ENCODE results near the gene ZDHHC12.
A peak's percentile ranks its signal among the peaks of the same experiment; 100 is the strongest.

The ZDHHC12 gene

DNA sequence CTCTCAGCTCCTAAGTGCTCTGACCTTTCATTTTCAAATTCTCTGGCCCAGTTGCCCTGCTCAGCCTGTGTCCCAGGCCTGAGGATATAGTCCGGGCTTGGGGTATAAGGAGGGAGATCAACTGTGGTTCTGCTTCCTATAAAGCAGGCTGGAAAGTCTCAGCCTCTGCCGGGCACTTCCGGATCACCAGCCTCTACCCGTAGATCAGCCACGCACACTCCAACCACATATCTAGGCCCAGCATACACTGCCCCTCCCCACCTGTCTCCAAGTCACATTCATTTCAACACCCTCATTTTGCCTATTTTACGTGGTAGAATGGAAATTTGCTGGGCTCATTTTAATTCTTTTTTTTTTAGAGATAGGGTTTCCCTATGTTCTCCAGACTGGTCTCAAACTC is 44.7 kb upstream of the ZDHHC12 start:
- no peak overlapping the region for H3K4me3 Mint-ChIP-seq
- no peaks in the 10 kb centered on the region for H3K27me3 Mint-ChIP-seq (ENCODE audit: low read depth, poor library complexity)
- H3K27ac Mint-ChIP-seq, result no peak overlapping the region
- no peaks in the 10 kb centered on the region for H3K9me3 Mint-ChIP-seq
- no peak for DNase-seq
- peaks cover 5% of the 10 kb centered on the region for H3K36me3 Mint-ChIP-seq (ENCODE audit: low read depth)
- TF ChIP-seq, protein P1, sequence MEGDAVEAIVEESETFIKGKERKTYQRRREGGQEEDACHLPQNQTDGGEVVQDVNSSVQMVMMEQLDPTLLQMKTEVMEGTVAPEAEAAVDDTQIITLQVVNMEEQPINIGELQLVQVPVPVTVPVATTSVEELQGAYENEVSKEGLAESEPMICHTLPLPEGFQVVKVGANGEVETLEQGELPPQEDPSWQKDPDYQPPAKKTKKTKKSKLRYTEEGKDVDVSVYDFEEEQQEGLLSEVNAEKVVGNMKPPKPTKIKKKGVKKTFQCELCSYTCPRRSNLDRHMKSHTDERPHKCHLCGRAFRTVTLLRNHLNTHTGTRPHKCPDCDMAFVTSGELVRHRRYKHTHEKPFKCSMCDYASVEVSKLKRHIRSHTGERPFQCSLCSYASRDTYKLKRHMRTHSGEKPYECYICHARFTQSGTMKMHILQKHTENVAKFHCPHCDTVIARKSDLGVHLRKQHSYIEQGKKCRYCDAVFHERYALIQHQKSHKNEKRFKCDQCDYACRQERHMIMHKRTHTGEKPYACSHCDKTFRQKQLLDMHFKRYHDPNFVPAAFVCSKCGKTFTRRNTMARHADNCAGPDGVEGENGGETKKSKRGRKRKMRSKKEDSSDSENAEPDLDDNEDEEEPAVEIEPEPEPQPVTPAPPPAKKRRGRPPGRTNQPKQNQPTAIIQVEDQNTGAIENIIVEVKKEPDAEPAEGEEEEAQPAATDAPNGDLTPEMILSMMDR (IDR thresholded peaks at IDR 0.05), result no peak
- H3K4me1 Mint-ChIP-seq, result peaks cover 13% of the 10 kb centered on the region

DNA sequence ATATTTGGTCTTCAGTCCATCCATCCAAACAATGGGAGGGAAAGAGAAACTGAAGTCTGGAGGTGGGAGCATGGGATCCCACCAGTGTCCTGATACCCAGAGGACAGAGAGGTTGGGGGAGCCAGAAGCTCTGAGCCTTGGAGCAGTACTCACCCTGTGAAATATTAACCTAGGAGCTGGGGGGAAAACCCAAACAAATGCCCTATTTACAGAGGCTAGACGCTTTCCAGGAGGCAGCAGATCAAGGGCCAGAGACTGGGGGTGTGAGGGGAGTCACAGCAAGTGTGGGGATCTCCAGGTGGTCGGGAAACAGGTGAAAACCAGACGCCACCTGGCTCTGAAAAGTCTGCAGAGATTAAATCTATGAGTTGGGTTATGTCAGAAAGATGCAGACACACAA is 41.6 kb upstream of the ZDHHC12 start:
- no peak overlapping the region for H3K27ac Mint-ChIP-seq
- peaks cover 5% of the 10 kb centered on the region for H3K36me3 Mint-ChIP-seq (ENCODE audit: low read depth)
- no peaks in the 10 kb centered on the region for H3K9me3 Mint-ChIP-seq
- peaks cover 5% of the 10 kb centered on the region for H3K4me1 Mint-ChIP-seq
- no peak for DNase-seq
- H3K4me3 Mint-ChIP-seq, result no peak overlapping the region
- H3K27me3 Mint-ChIP-seq (ENCODE audit: low read depth, poor library complexity), result no peaks in the 10 kb centered on the region
- TF ChIP-seq, protein P1 (IDR thresholded peaks at IDR 0.05), result no peak

DNA sequence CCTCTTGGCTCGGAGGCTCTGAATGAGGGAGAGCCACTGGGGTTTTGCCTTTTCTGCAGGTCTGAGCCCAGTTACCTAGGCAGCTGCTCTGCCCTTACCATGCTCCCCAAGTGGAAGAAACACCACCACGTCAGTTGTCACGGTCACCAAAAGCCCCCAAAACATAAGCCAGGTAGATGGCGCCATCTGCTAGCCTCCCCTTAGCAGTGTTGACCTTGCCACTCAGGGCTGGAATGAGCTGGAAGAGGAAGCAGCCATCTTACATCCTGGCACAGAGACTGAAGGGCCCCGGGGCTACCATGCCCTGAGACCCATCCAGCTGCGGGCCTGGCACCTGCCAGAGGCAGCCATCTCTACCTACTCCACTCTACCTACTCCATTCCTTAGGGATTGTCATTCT is 40.4 kb upstream of the ZDHHC12 start:
- no peak for DNase-seq
- no peaks in the 10 kb centered on the region for H3K9me3 Mint-ChIP-seq
- TF ChIP-seq, protein P1 (IDR thresholded peaks at IDR 0.05), result no peak
- H3K27me3 Mint-ChIP-seq (ENCODE audit: low read depth, poor library complexity), result no peaks in the 10 kb centered on the region
- no peak overlapping the region for H3K4me3 Mint-ChIP-seq
- H3K27ac Mint-ChIP-seq, result no peak overlapping the region
- H3K36me3 Mint-ChIP-seq (ENCODE audit: low read depth), result peaks cover 5% of the 10 kb centered on the region
- no peaks in the 10 kb centered on the region for H3K4me1 Mint-ChIP-seq

DNA sequence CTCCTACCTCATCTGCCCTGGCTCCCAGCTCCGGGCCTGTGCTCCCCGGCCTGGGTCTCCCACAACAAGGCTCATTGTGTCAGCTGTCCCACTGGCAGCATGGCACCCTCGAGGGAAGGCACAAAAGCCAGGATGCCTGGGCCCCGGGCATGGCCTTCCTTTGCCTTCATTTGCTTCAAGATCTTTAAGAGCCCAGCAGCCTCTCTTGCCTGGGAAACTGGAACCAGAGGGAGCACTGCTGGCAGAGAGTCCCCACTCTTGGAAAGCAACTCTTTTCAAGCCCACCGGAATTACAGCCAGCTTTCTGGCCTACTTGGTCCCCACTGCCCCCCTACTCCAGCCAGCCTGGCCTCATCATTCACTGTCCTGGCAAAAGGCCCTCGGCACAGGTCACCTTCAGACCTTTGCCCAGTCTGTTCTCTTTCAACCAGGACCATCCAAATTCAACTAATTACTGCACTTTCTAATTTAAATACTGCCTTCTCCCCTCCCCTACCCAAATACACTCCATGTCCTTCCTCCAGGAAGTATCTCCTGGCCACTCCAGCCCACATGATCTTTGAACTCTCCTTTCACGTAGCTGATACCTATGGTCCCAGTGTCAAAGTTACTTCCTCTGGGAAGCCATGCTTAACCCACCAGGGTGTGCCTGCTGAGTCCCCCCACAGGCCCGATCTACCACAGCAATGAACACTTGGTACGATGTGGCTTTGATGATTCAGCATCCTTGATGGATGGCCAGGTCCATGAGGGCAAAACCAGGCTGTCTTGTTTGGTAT is 38.9 kb upstream of the ZDHHC12 start:
- no peaks in the 10 kb centered on the region for H3K4me1 Mint-ChIP-seq
- H3K9me3 Mint-ChIP-seq, result no peaks in the 10 kb centered on the region
- DNase-seq, result no peak
- H3K27me3 Mint-ChIP-seq (ENCODE audit: low read depth, poor library complexity), result peaks cover 2% of the 10 kb centered on the region
- peak overlapping the region; percentile 73 for H3K27ac Mint-ChIP-seq
- H3K4me3 Mint-ChIP-seq, result no peak overlapping the region
- peaks cover 10% of the 10 kb centered on the region for H3K36me3 Mint-ChIP-seq (ENCODE audit: low read depth)
- TF ChIP-seq, protein P1 (IDR thresholded peaks at IDR 0.05), result no peak

DNA sequence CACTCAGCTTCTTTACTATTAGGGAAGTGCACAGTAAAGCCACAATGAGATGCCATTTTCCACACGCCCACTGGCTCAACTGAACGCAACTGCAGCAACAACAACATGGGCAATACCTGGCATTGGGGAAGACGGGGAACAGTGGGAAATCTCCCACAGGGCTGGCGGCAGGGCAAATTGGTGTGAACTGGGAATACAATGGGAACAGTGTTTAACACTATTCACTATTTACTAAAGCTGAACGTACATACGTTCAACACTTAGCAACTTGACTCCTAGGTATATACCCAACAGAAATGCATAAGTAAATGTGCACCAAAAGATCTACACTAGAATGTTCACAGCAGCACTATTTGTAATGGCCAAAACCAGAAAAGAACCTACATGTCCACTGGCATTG is 33.7 kb upstream of the ZDHHC12 start:
- peaks cover 2% of the 10 kb centered on the region for H3K27me3 Mint-ChIP-seq (ENCODE audit: low read depth, poor library complexity)
- H3K27ac Mint-ChIP-seq, result no peak overlapping the region
- no peak overlapping the region for H3K4me3 Mint-ChIP-seq
- H3K4me1 Mint-ChIP-seq, result no peaks in the 10 kb centered on the region
- TF ChIP-seq, protein P1 (IDR thresholded peaks at IDR 0.05), result no peak
- no peaks in the 10 kb centered on the region for H3K9me3 Mint-ChIP-seq
- no peak for DNase-seq
- peaks cover 4% of the 10 kb centered on the region for H3K36me3 Mint-ChIP-seq (ENCODE audit: low read depth)

DNA sequence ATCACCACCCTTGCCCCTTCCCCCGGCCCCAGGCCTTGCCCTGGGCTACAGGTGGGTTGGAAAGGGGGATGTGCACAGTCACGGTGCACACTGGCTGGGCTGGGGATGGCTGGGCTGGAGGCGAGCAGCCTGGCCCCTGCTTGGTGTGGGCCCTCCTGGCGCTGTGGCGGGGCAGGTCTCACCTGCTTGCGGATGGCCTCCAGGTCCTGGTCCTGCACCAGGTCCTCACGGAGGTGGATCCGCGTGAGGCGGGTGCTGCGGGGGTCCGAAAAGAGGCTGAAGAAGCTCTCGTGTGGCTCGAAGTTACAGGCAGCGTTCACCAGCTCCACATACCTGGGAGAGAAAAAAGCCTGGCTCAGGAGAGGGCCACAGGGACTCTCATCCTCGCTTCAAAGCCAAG is 29.7 kb upstream of the ZDHHC12 start:
- Mint-ChIP-seq H3K36me3 (ENCODE audit: low read depth) (peaks cover 3% of the 10 kb centered on the region), H3K27me3 (ENCODE audit: low read depth, poor library complexity) (peaks cover 2% of the 10 kb centered on the region), H3K4me1 (no peaks in the 10 kb centered on the region), H3K27ac (no peak overlapping the region), H3K4me3 (no peak overlapping the region), H3K9me3 (no peaks in the 10 kb centered on the region)
- DNase-seq, result no peak
- TF ChIP-seq, protein P1 (IDR thresholded peaks at IDR 0.05), result no peak
